ENCODE results near the gene DLG3.

DNA sequence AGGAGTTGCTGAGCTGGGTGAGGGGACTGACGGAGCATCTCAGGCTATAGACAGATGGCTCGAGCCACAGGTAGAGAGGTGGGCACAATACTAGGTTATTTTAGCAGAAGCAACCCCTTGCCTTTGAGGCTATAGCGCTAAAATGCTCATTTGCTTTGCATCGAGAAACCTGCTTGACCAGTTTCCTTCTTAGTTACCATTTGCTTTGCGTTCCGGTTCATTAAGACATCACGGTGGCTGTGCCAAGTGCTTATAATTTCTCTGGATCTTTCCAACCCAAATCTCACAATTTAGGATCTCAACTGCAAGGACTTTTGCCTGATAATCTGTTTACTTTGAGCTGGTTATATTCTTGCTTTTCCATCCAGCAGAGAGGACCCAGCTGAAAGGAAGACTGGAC is 40.8 kb downstream of the DLG3 start:
- TF ChIP-seq, protein P1, sequence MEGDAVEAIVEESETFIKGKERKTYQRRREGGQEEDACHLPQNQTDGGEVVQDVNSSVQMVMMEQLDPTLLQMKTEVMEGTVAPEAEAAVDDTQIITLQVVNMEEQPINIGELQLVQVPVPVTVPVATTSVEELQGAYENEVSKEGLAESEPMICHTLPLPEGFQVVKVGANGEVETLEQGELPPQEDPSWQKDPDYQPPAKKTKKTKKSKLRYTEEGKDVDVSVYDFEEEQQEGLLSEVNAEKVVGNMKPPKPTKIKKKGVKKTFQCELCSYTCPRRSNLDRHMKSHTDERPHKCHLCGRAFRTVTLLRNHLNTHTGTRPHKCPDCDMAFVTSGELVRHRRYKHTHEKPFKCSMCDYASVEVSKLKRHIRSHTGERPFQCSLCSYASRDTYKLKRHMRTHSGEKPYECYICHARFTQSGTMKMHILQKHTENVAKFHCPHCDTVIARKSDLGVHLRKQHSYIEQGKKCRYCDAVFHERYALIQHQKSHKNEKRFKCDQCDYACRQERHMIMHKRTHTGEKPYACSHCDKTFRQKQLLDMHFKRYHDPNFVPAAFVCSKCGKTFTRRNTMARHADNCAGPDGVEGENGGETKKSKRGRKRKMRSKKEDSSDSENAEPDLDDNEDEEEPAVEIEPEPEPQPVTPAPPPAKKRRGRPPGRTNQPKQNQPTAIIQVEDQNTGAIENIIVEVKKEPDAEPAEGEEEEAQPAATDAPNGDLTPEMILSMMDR (IDR thresholded peaks at IDR 0.05 in 4 of 5, conservative IDR thresholded peaks at IDR 0.05 in 1 of 5), result no peak
- TF ChIP-seq POLR2A (IDR thresholded peaks at IDR 0.05), result no peak
